HL-60 (cell line): Measurements from ENCODE around the gene KIF26A.

Experiments used
- CTCF ChIP-seq: IDR thresholded peaks from one replicate; pipeline ENCODE4 v1.5.1; 2011; ENCODE audit warnings: low read length, control low read depth, inconsistent platforms; ENCODE audit not compliant: insufficient read depth
- POLR2AphosphoS5 ChIP-seq: IDR thresholded peaks from 2 replicates; pipeline ENCODE4 v1.6.1; 2012; ENCODE audit warnings: low read depth
- REST ChIP-seq: IDR thresholded peaks from 2 replicates; pipeline ENCODE4 v1.6.1; 2012; ENCODE audit warnings: low read depth; ENCODE audit not compliant: insufficient replicate concordance

GRCh38 chr14:104169005-104169698 is 30.8 kb downstream of the KIF26A start:
- TF ChIP-seq CTCF (no peak), REST (no peak), POLR2AphosphoS5 (no peak)
